Neuronal stem cell (in vitro differentiated cells): ENCODE data around the gene PFKFB3.

Source experiments
- DNase-seq: peaks from one replicate; pipeline ENCODE4 v3.0.0-alpha.2; 2013; ENCODE audit warnings: low spot score
- H2AFZ ChIP-seq: one replicate; pipeline ENCODE4 v1.6.1; 2013; ENCODE audit warnings: mild to moderate bottlenecking, low read length, inconsistent platforms
- H2AK5ac ChIP-seq: 2 replicates; pipeline ENCODE4 v1.6.1; 2013; ENCODE audit warnings: low read depth, mild to moderate bottlenecking, inconsistent platforms, low read length, moderate library complexity, mixed read lengths
- H2BK120ac ChIP-seq: 2 replicates; pipeline ENCODE4 v1.6.1; 2013; ENCODE audit warnings: low read depth, mild to moderate bottlenecking, inconsistent platforms, low read length, moderate library complexity, mixed read lengths
- H2BK12ac ChIP-seq: one replicate; pipeline ENCODE4 v1.6.1; 2013; ENCODE audit warnings: low read length, inconsistent platforms
- H2BK15ac ChIP-seq: 2 replicates; pipeline ENCODE4 v1.6.1; 2013; ENCODE audit warnings: mild to moderate bottlenecking, low read length, inconsistent platforms, mixed read lengths
- H2BK5ac ChIP-seq: one replicate; pipeline ENCODE4 v1.6.1; 2013; ENCODE audit warnings: inconsistent platforms, mild to moderate bottlenecking, low read length, moderate library complexity
- H3K14ac ChIP-seq: one replicate; pipeline ENCODE4 v1.6.1; 2013; ENCODE audit warnings: low read length, inconsistent platforms
- H3K18ac ChIP-seq: 2 replicates; pipeline ENCODE4 v1.6.1; 2013; ENCODE audit warnings: low read length, inconsistent platforms
- H3K23ac ChIP-seq: 2 replicates; pipeline ENCODE4 v1.6.1; 2013; ENCODE audit warnings: low read depth, mild to moderate bottlenecking, mixed read lengths, low read length, inconsistent platforms; ENCODE audit not compliant: poor library complexity
- H3K27ac ChIP-seq: replicated peaks from 3 replicates; pipeline ENCODE4 v1.5.1; 2013; ENCODE audit warnings: low read length, inconsistent platforms
- H3K27me3 ChIP-seq, 3 experiments: 2 replicates each; pipeline ENCODE4 v1.6.1; 2013; ENCODE audit warnings: low read length in 3 of 3, mild to moderate bottlenecking in 2 of 3, inconsistent platforms in 1 of 3, low read depth in 1 of 3, mixed read lengths in 1 of 3, moderate library complexity in 1 of 3; ENCODE audit not compliant: control insufficient read depth in 3 of 3, insufficient read depth in 3 of 3
- H3K36me3 ChIP-seq, 2 donors: replicated peaks in 1 of 2; 2 replicates each; pipeline ENCODE4 v1.6.1; 2013; ENCODE audit warnings: low read length in 2 of 2; ENCODE audit not compliant: control insufficient read depth in 2 of 2, insufficient read depth in 2 of 2
- H3K4ac ChIP-seq: 2 replicates; pipeline ENCODE4 v1.6.1; 2013; ENCODE audit warnings: inconsistent platforms, mild to moderate bottlenecking, low read length, moderate library complexity
- H3K4me1 ChIP-seq, 2 donors: 1 replicate in 1 of 2; 2 replicates in 1 of 2; pipeline ENCODE4 v1.6.1; 2013; ENCODE audit warnings: low read length in 2 of 2, low read depth in 1 of 2; ENCODE audit not compliant: control insufficient read depth in 2 of 2, insufficient read depth in 1 of 2
- H3K4me2 ChIP-seq: one replicate; pipeline ENCODE4 v1.6.1; 2013; ENCODE audit warnings: mild to moderate bottlenecking, low read length, inconsistent platforms; ENCODE audit not compliant: insufficient read depth, poor library complexity, severe bottlenecking
- H3K4me3 ChIP-seq, 2 donors: 2 replicates each; pipeline ENCODE4 v1.5.1; 2013; ENCODE audit warnings: low read length in 2 of 2, mild to moderate bottlenecking in 2 of 2, inconsistent platforms in 1 of 2, moderate library complexity in 1 of 2
- H3K79me1 ChIP-seq: one replicate; pipeline ENCODE4 v1.6.1; 2013; ENCODE audit warnings: low read depth, mild to moderate bottlenecking, inconsistent platforms, low read length, moderate library complexity
- H3K9ac ChIP-seq: one replicate; pipeline ENCODE4 v1.6.1; 2013; ENCODE audit warnings: mild to moderate bottlenecking, low read depth, low read length, inconsistent platforms; ENCODE audit not compliant: poor library complexity
- H3K9me3 ChIP-seq, 2 donors: replicated peaks in 1 of 2; 2 replicates each; pipeline versions ENCODE3 to v1.6.1; 2013; ENCODE audit warnings: low read length in 2 of 2, mild to moderate bottlenecking in 2 of 2, inconsistent platforms in 1 of 2, low read depth in 1 of 2, mixed read lengths in 1 of 2, moderate library complexity in 1 of 2; ENCODE audit not compliant: control insufficient read depth in 2 of 2, insufficient read depth in 1 of 2
- H4K8ac ChIP-seq: one replicate; pipeline ENCODE4 v1.6.1; 2013; ENCODE audit warnings: low read depth, mild to moderate bottlenecking, inconsistent platforms, low read length, moderate library complexity
- H4K91ac ChIP-seq: one replicate; pipeline ENCODE4 v1.6.1; 2013; ENCODE audit warnings: low read length, low read depth, mild to moderate bottlenecking, inconsistent platforms; ENCODE audit not compliant: poor library complexity
- WGBS, 2 donors: extraction: QIAGEN DNeasy Blood & Tissue Kit; methylation state at CpG; one replicate each; pipeline ENCODE4 v1.1.7; 2013; ENCODE audit warnings: missing lambda C conversion rate in 2 of 2, mixed read lengths in 1 of 2; ENCODE audit not compliant: insufficient read length in 2 of 2, insufficient replicate concordance in 1 of 2; ENCODE audit errors: extremely low coverage in 2 of 2; 5-methylcytosine and 5-hydroxymethylcytosine counted together

Gene PFKFB3

GRCh38 chr10:6224781-6225180 lies 22.0 kb downstream of the PFKFB3 start:
- no peak overlapping the region for H3K14ac ChIP-seq
- H3K18ac ChIP-seq = no peak overlapping the region
- no peak overlapping the region for H4K91ac ChIP-seq
- H3K4ac ChIP-seq = no peak overlapping the region
- no peak overlapping the region for H3K4me2 ChIP-seq
- H3K79me1 ChIP-seq = peaks cover 16% of the 10 kb centered on the region
- WGBS, 2 donors = no CpG with 5 or more reads among the region's 13 CpGs
- H2BK5ac ChIP-seq = no peak overlapping the region
- H2AFZ ChIP-seq = no peak overlapping the region
- H2AK5ac ChIP-seq = no peak overlapping the region
- H3K9ac ChIP-seq = no peak overlapping the region
- no peaks in the 10 kb centered on the region for H3K4me1 ChIP-seq
- H4K8ac ChIP-seq = no peak overlapping the region
- peaks cover 0 to 1% of the 10 kb centered on the region in 2 donors for H3K9me3 ChIP-seq
- no peak overlapping the region for H3K4me3 ChIP-seq
- no peak overlapping the region for H2BK15ac ChIP-seq
- no peaks in the 10 kb centered on the region for H3K27me3 ChIP-seq
- no peak overlapping the region for H3K23ac ChIP-seq
- peaks cover 77 to 99% of the 10 kb centered on the region in 2 donors for H3K36me3 ChIP-seq
- DNase-seq = no peak
- H2BK120ac ChIP-seq = no peak overlapping the region
- H2BK12ac ChIP-seq = no peak overlapping the region
- no peak overlapping the region for H3K27ac ChIP-seq

DNA sequence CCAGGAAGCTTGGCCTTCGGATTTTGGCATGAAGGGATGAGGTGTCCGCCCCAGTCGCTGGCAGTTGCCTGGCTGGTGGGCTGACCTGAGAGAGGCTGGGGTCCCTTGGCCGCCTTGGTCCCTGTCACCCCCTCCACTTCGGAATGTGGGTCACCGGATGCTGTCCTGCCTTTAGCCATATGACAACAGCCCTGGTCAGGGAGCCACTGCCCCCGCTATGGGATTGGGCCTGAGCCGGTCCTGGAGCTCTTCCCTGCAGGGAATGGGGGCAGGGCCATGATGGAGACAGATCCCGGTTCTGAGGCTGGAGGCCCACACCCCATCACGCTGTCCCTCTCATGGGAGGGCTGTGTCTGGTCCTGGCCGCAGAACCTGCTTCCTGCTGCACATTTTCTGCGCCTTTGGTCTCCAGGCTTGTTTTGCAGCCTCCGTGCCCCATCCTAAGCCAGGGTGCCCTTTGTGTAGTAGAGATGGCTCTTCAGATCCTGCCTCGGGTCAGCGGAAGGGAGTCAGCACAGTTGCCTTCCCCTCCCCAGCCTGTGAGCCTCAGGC lies 22.6 kb downstream of the PFKFB3 start:
- Histone ChIP-seq H3K4me3 (no peak overlapping the region), H4K8ac (no peak overlapping the region), H2BK120ac (no peak overlapping the region), H3K14ac (no peak overlapping the region), H3K27me3 (no peaks in the 10 kb centered on the region), H3K4ac (no peak overlapping the region), H2AK5ac (no peak overlapping the region), H3K36me3 (peaks cover 79 to 99% of the 10 kb centered on the region in 2 donors), H2BK5ac (no peak overlapping the region), H3K4me2 (no peak overlapping the region), H2BK12ac (no peak overlapping the region), H3K18ac (no peak overlapping the region), H3K9ac (no peak overlapping the region), H4K91ac (no peak overlapping the region), H3K4me1 (no peaks in the 10 kb centered on the region), H3K27ac (no peak overlapping the region), H3K79me1 (peaks cover 16% of the 10 kb centered on the region), H2AFZ (no peak overlapping the region), H3K23ac (peak overlapping the region; percentile 47), H3K9me3 (peaks cover 0 to 1% of the 10 kb centered on the region in 2 donors), H2BK15ac (no peak overlapping the region)
- no CpG with 5 or more reads among the region's 15 CpGs for WGBS, 2 donors
- no peak for DNase-seq

DNA sequence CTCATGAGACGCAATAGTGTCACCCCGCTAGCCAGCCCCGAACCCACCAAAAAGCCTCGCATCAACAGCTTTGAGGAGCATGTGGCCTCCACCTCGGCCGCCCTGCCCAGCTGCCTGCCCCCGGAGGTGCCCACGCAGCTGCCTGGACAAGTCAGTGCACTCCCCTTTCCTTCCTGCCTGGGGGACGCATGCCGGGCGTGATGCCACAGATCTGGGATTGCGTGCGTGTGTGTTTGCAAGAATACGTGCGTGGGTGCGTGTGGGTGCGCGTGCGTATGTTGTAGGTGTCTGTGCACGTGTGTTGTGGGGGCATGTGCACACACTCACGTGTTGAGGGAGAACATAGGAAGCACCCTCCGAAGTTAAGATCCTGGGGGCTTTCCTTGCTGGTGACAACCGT lies 23.5 kb downstream of the PFKFB3 start:
- 100% methylated on average over 6 of the region's 23 CpGs; no CpG with 5 or more reads in 1 of the 2 donors for WGBS, 2 donors
- no peak for DNase-seq
- no peak overlapping the region for H3K4me2 ChIP-seq
- peak overlapping the region; percentile 82 for H3K14ac ChIP-seq
- H3K9me3 ChIP-seq = peaks cover 0 to 1% of the 10 kb centered on the region in 2 donors
- peaks cover 73 to 97% of the 10 kb centered on the region in 2 donors for H3K36me3 ChIP-seq
- no peak overlapping the region for H3K4ac ChIP-seq
- no peak overlapping the region for H2BK15ac ChIP-seq
- H4K8ac ChIP-seq = no peak overlapping the region
- peaks cover 14% of the 10 kb centered on the region for H3K79me1 ChIP-seq
- H2AFZ ChIP-seq = no peak overlapping the region
- H3K27ac ChIP-seq = no peak overlapping the region
- peak overlapping the region; percentile 65 for H3K23ac ChIP-seq
- no peaks in the 10 kb centered on the region for H3K27me3 ChIP-seq
- H2BK5ac ChIP-seq = no peak overlapping the region
- H4K91ac ChIP-seq = no peak overlapping the region
- peak overlapping the region; percentile 58 for H2BK12ac ChIP-seq
- no peak overlapping the region for H3K18ac ChIP-seq
- H3K9ac ChIP-seq = peak overlapping the region; percentile 60
- no peak overlapping the region for H2BK120ac ChIP-seq
- H3K4me3 ChIP-seq = no peak overlapping the region
- H3K4me1 ChIP-seq = no peaks in the 10 kb centered on the region
- no peak overlapping the region for H2AK5ac ChIP-seq

DNA sequence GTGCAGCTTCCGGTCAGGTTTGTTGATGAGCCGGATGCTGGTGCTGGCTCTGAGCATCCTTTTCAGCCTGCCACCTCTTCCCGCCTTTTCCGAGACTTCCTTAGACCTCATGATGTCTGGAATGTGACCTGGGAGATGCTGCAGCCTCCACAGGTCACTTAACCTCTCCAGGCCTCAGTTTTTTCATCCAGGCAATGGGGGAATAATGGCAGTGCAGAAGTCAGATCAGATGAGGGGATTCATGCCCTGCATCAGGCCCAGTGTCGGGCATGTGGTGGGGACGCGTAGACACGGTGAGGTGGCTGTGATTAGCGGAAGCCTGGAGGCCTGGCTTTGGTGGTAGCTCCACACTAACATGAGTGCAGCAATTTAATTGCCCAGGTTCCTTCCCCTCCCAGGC lies 24.6 kb downstream of the PFKFB3 start:
- Histone ChIP-seq H3K14ac (no peak overlapping the region), H2BK5ac (no peak overlapping the region), H3K4me1 (no peaks in the 10 kb centered on the region), H3K79me1 (peaks cover 19% of the 10 kb centered on the region), H2AFZ (no peak overlapping the region), H2AK5ac (no peak overlapping the region), H4K8ac (peak overlapping the region; percentile 65), H3K27ac (no peak overlapping the region), H3K4me2 (no peak overlapping the region), H2BK12ac (no peak overlapping the region), H2BK15ac (no peak overlapping the region), H4K91ac (no peak overlapping the region), H3K4ac (no peak overlapping the region), H2BK120ac (no peak overlapping the region), H3K27me3 (no peaks in the 10 kb centered on the region), H3K9me3 (peaks cover 0 to 1% of the 10 kb centered on the region in 2 donors), H3K4me3 (no peak overlapping the region), H3K9ac (no peak overlapping the region), H3K36me3 (peaks cover 68 to 97% of the 10 kb centered on the region in 2 donors), H3K23ac (no peak overlapping the region), H3K18ac (no peak overlapping the region)
- no peak for DNase-seq
- WGBS, 2 donors = no CpG with 5 or more reads among the region's 9 CpGs
